DMS153 treated with DMSO at 0.1 percent for 48 hours (cell line): ENCODE data around the gene KCNJ1.

Experiments
- DNase-seq: peaks from one replicate; lab custom pipeline; 2025; ENCODE audit not compliant: unreplicated experiment; lab: John Stamatoyannopoulos, UW

The KCNJ1 gene

GRCh38 chr11:128884703-128885338 is 17.7 kb upstream of the KCNJ1 start:
- DNase-seq = peak; percentile 71

- DNase-seq = no peak
Measured at GRCh38 chr11:128884054-128884453, 17.0 kb upstream of the KCNJ1 start.

- no peak for DNase-seq
Measured at GRCh38 chr11:128882451-128882850, 15.4 kb upstream of the KCNJ1 start.

GRCh38 chr11:128881221-128881620 is 14.1 kb upstream of the KCNJ1 start:
- DNase-seq = no peak

GRCh38 chr11:128879817-128880216 is 12.7 kb upstream of the KCNJ1 start:
- no peak for DNase-seq

DNA sequence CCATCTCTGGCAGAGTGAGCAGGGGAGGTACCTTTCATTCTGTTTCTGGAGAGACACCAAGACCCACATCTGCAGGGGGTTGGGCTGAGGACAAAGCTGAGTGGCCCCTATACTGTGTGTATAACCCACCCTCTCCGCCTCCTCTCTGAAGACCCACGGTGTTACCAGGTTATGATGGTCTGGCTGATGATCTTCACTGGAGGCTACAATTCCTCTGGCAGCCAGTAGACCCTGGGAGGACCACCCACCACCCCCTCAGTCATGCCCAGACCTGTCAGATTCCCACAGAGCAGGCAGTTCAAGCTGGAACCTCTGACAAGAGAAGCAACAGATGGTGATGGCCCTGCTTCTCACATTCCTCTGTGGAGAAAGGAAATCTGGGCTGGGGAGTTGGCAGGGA is 11.4 kb upstream of the KCNJ1 start:
- DNase-seq = no peak

DNA sequence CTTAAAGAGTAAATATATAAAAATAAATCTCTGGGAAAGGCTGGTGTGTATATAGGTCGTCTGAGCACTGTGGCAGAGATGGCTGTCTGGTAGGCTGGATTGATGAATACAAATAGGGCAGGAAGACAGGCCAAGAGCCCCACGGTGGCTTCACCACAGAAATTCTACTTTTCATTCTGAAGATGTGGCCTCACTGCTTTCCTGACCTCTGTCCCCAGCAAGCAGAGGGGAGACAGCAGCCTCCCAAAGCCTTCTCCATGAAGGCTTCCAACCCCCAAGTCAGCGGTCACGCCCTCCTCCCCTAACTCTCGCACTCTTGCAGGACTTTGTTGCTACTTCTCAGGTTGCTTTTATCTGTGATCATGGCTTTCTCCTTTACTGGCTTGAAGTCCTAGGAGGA is 10.6 kb upstream of the KCNJ1 start:
- DNase-seq = no peak

- DNase-seq = no peak
Measured at GRCh38 chr11:128876133-128876650, 9.1 kb upstream of the KCNJ1 start.

DNA sequence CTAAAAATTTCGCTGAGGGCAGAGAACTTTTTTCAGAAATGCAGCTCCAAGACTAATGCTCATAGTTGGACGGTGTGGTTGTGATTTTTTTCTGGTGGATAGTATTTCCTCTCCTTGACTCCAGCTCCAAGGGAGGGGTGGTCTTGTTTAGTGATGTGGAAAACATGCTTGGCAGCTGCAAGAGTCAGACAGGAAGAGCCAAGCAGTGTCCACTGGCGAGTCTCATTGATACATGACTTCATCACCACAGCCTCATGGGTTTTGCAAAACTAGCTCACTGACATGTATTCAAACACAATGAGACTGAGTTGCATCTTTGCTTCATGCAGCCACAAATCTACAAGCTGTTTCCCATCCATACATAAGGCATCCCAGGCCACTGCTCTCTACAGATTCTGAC is 7.3 kb upstream of the KCNJ1 start:
- DNase-seq = no peak

- DNase-seq = no peak
Measured at GRCh38 chr11:128872594-128872993, 5.5 kb upstream of the KCNJ1 start.

DNA sequence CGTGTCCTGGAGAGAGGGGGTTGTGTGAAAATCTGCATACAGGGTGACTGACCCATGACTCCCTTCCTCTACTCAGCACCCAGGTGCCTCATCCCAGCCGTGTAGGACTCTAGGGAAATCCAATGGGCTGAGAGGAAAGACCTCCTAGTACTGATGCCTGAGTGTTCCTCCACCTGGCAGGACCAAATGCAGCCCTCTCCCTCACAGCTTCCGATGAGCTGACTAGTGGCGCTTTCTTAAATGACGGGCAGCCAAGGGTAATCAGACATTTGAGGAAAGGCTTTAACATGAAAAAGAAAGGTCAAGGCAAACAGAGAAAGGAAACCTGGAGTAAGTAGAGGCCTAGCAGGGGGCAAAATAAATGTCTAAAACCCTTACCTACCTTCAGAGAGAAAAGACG is 5.0 kb upstream of the KCNJ1 start:
- DNase-seq = no peak

DNA sequence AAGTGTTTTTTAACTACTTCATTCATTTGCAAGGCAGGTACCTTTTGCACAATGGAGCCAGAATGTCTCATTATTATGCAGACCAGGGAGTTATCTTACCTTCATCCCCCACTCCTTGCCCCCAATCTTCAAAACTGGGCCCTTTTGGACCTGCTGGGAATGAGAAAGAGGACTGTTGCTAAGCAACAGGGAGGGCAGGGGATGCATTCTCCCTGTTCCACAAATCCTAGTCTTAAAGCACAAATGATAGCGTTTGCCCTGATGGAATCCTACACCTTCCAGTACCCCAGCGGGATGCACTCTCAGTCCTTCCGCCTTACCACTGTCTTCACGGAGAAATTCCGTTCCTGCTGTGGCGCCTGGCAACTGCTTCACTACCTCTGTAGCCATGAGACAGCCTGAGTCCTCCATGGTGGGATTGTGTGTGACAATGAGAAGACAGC is 4.1 kb upstream of the KCNJ1 start:
- DNase-seq = no peak

GRCh38 chr11:128868841-128869671 is 2.0 kb upstream of the KCNJ1 start:
- DNase-seq = no peak

DNA sequence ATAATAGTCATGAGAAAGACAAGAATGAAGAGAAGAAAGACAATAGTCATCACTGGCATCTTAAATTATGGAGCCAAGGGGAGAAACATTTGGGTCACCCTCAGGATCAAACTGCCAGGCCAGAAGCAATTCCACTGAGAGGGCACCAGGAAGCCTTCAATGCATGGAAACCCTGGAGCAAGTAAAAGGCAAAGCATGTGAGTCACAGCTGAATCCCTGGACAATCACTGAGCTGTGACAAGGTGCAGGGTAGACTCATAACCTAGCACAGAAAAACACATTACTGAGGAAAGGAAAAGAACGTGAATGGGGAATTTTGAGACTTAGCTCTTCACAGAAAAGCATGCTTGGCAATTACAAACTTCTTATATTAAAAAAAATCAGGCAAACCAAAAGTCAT is 1.6 kb downstream of the KCNJ1 start:
- DNase-seq = no peak

DNA sequence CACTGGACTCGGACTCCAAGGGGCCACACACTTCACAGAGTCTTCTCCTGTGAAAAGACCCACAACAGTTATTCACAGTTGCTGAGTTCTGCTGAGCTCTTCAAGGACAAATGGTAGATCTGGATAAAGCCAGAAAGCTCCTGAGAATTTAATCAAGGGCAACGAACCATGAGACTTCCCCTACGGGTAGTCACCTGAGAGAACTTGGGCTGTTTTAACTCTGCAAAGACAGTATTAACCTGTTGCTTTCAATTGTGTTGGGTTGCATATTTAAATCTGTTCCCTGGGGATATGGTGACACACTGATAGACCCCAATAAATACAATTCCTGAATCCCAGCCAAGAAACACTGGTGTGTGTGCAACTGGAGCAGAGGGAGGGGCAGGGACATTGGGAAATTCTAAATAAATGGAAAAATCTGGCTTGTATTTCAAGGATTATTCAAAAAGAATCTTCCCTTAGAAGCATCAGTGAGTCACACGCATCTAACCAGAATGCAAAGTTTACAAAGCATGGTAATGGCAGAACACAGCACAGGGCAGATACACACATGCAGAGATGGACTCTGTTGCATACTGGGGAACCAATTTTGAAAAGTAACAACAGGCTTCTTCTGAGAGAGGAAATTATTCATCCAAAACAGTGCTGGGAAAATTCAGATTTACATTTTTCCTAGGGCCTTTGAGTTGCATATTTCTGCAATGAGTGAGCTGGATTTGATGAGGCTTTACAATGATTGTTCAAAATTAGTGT is 4.0 kb downstream of the KCNJ1 start:
- DNase-seq = no peak

DNA sequence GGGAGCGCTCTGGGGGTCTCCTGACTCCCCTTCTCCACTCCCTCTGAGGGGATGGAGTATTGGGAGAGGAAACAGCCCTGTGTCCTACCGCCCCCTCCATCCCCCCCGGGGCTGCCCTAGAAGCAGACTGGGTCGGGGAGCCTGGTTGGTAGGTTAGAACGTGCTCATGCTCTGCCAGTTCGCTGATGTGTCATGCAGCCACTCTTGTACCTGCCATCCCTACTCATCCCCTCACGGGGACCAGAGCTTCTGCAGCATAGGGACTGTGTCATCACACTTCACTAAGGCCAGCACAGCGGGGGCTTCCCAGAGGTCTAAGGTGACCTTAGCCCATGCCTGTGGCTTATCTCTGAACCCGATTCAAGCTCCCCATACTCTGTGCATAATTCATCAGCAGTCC is 4.7 kb downstream of the KCNJ1 start:
- DNase-seq = no peak

- no peak for DNase-seq
Measured at GRCh38 chr11:128860571-128861361, 6.3 kb downstream of the KCNJ1 start.

DNA sequence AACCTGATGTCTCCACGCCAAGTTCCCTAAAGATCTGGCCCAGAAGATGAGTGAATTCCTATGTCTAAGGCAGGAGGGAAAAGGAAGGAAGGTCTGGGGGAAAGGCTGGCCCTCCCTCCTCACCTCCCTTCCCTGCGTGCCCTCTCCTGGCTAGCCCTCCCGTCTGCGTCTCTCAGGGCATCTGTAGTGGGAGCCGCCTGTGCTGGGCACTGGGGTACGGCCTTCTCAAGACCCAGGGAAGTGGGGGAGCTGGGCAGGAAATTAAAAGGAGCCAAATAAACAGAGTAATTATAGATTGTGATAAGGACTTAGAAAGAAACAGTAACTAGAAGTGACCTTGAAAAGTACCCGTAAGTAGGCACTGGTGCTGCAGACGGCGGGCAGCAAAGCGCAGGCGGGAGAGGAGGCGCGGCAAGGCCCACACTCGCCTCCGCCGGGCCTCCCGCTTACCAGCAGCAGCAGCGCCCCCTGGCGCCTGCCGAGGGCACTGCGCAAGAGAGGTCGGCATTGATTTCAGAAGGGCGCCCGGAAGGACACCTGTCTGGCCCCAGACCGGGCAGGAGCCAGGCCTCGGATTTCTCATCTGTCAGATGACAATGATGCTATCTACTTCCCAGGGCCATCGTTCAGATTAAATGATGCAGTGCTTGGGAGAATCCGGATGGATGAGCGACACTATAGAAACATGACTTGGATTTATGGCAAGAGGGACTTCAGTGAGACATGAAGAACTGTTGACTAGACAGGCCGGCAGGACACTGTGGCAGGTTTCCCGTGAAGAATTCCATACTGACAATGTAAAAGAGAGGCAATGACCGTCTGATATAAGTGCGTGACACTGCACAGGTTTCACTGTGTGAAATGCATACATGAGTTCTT is 7.3 kb downstream of the KCNJ1 start:
- DNase-seq = peak; percentile 26

DNA sequence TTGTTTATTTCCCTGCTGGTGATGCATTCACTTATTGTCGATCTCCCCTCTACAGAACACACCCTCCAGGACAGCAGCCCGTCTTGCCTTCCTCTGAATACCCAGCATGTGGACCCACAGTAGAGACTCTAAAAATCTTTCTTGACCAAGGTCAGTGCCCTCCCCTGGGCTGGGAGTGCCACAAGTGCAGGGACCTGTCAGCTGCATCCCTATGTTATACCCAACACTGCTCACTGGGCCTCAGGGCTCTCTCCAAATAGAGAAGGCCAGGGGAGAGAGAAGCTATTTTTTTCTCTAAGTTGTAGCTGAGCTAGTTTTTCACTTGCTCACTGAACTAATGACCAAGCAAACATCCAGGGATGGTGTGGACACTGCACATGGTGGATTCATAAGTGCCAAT is 9.8 kb downstream of the KCNJ1 start:
- no peak for DNase-seq

DNA sequence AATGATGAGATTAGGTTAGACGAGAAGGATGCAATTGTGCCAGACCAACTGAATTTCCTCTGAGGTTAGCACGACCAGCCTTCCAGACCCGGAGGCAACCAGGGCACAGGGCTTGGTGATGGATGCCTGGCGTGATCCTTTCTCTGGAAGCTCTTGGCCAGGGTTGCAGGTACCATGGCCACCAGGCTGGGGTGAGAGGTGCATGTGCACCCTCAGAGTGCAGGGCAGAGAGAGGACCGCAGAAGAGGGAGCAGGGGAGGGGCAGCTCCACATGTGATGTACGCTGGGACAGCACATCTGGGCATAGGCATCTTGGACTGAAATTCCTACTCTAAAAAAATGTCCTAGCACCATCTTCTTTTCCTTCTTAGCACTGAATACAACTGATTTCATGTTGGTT is 10.9 kb downstream of the KCNJ1 start:
- DNase-seq = no peak
